ENCODE measurements around the gene SEMA3F. TPM values are rescaled to one million over a fixed set of nuclear protein-coding genes. Genes with fewer than 3 reads are reported as not detected.

SEMA3F gene
- total RNA-seq, 1 experiment from 2014 or later: 3.9 TPM

- DNase-seq (ENCODE audit: low spot score): no peak
- Histone ChIP-seq H3K36me3 (ENCODE audit: insufficient read depth, low read length, poor library complexity, severe bottlenecking) (no peaks in the 10 kb centered on the region), H3K4me3 (ENCODE audit: low read depth, low read length, poor library complexity, severe bottlenecking) (no peak overlapping the region), H3K9me3 (ENCODE audit: low read depth, low read length, poor library complexity, severe bottlenecking) (no peaks in the 10 kb centered on the region), H3K27ac (ENCODE audit: low read depth, low read length, poor library complexity, severe bottlenecking) (no peak overlapping the region), H3K27me3 (replicated peaks; ENCODE audit: insufficient read depth, low read depth, low read length, poor library complexity) (peaks cover 24% of the 10 kb centered on the region), H3K4me1 (ENCODE audit: insufficient read depth, low read length, poor library complexity, severe bottlenecking) (no peaks in the 10 kb centered on the region)
- BruUV-seq (replicated peaks): no TSS peak
- TF ChIP-seq EZH2 (IDR thresholded peaks at IDR 0.05; ENCODE audit: borderline replicate concordance, low read depth, low read length, poor library complexity, severe bottlenecking) (no peak), CTCF (conservative IDR thresholded peaks at IDR 0.05; ENCODE audit: low read depth, low read length) (no peak)
- ChIA-PET CTCF (no interaction called here), POLR2A (ENCODE audit: low non-redundant PET) (no interaction called here)
- intact Hi-C loops (cut with micrococcal nuclease; ENCODE audit: unreplicated experiment): no loop called here
Observed at GRCh38 chr3:50207359-50208042, 52.4 kb downstream of the SEMA3F start.

- Histone ChIP-seq H3K27ac (ENCODE audit: low read depth, low read length, poor library complexity, severe bottlenecking) (no peak overlapping the region), H3K9me3 (ENCODE audit: low read depth, low read length, poor library complexity, severe bottlenecking) (no peaks in the 10 kb centered on the region), H3K27me3 (replicated peaks; ENCODE audit: insufficient read depth, low read depth, low read length, poor library complexity) (peaks cover 24% of the 10 kb centered on the region), H3K4me1 (ENCODE audit: insufficient read depth, low read length, poor library complexity, severe bottlenecking) (no peaks in the 10 kb centered on the region), H3K4me3 (ENCODE audit: low read depth, low read length, poor library complexity, severe bottlenecking) (no peak overlapping the region), H3K36me3 (ENCODE audit: insufficient read depth, low read length, poor library complexity, severe bottlenecking) (no peaks in the 10 kb centered on the region)
- CTCF ChIA-PET: interaction anchor here (0.7 kb wide), 1 partner anchor 18 kb away, joined by 5 read pairs; no protein-coding TSS in a partner anchor
- POLR2A ChIA-PET (ENCODE audit: low non-redundant PET): no interaction called here
- no TSS peak for BruUV-seq (replicated peaks)
- TF ChIP-seq EZH2 (IDR thresholded peaks at IDR 0.05; ENCODE audit: borderline replicate concordance, low read depth, low read length, poor library complexity, severe bottlenecking) (no peak), CTCF (conservative IDR thresholded peaks at IDR 0.05; ENCODE audit: low read depth, low read length) (no peak)
- intact Hi-C loops (cut with micrococcal nuclease; ENCODE audit: unreplicated experiment): no loop called here
- DNase-seq (ENCODE audit: low spot score): no peak
Observed at GRCh38 chr3:50208677-50209344, 53.7 kb downstream of the SEMA3F start.

GRCh38 chr3:50210176-50210509 lies 55.0 kb downstream of the SEMA3F start:
- CTCF ChIA-PET: interaction anchor here (0.6 kb wide), 1 partner anchor 21 kb away, joined by 3 read pairs; no protein-coding TSS in a partner anchor
- intact Hi-C loops (cut with micrococcal nuclease; ENCODE audit: unreplicated experiment): no loop called here
- peaks cover 18% of the 10 kb centered on the region for H3K27me3 ChIP-seq (replicated peaks; ENCODE audit: insufficient read depth, low read depth, low read length, poor library complexity)
- no peak overlapping the region for H3K4me3 ChIP-seq (ENCODE audit: low read depth, low read length, poor library complexity, severe bottlenecking)
- no peaks in the 10 kb centered on the region for H3K4me1 ChIP-seq (ENCODE audit: insufficient read depth, low read length, poor library complexity, severe bottlenecking)
- no peak overlapping the region for H3K27ac ChIP-seq (ENCODE audit: low read depth, low read length, poor library complexity, severe bottlenecking)
- no peak for DNase-seq (ENCODE audit: low spot score)
- TF ChIP-seq EZH2 (IDR thresholded peaks at IDR 0.05; ENCODE audit: borderline replicate concordance, low read depth, low read length, poor library complexity, severe bottlenecking): no peak
- TF ChIP-seq CTCF (conservative IDR thresholded peaks at IDR 0.05; ENCODE audit: low read depth, low read length): no peak
- POLR2A ChIA-PET (ENCODE audit: low non-redundant PET): no interaction called here
- BruUV-seq (replicated peaks): no TSS peak
- no peaks in the 10 kb centered on the region for H3K36me3 ChIP-seq (ENCODE audit: insufficient read depth, low read length, poor library complexity, severe bottlenecking)
- H3K9me3 ChIP-seq (ENCODE audit: low read depth, low read length, poor library complexity, severe bottlenecking): no peaks in the 10 kb centered on the region

Data from A673 (cell line).